IPS DF 6.9 (cell line): ENCODE results near the gene SRGAP2C.
"Not testable (repeated sequence)": the region's sequence is repeated elsewhere in the genome, so short reads cannot be mapped to it uniquely, and the experiment has no call there.

Experiments used
- DNase-seq: peaks from one replicate; pipeline ENCODE4 v3.0.0-alpha.2; 2013; ENCODE audit warnings: low read depth, low spot score
- H3K27ac ChIP-seq: one replicate; pipeline ENCODE4 v1.5.1; 2013; ENCODE audit warnings: low read length, control low read depth
- H3K27me3 ChIP-seq: 2 replicates; pipeline ENCODE4 v1.6.1; 2013; ENCODE audit warnings: mild to moderate bottlenecking, low read length; ENCODE audit not compliant: control insufficient read depth, insufficient read depth
- H3K36me3 ChIP-seq: 2 replicates; pipeline ENCODE4 v1.6.1; 2013; ENCODE audit warnings: low read length; ENCODE audit not compliant: control insufficient read depth, insufficient read depth
- H3K4me1 ChIP-seq: 2 replicates; pipeline ENCODE4 v1.6.1; 2013; ENCODE audit warnings: low read length; ENCODE audit not compliant: control insufficient read depth, insufficient read depth
- H3K4me3 ChIP-seq: 2 replicates; pipeline ENCODE4 v1.5.1; 2013; ENCODE audit warnings: mild to moderate bottlenecking, low read length
- H3K9me3 ChIP-seq: 2 replicates; pipeline ENCODE4 v1.6.1; 2013; ENCODE audit warnings: low read length, inconsistent platforms; ENCODE audit not compliant: control insufficient read depth, insufficient read depth
- WGBS: extraction: QIAGEN DNeasy Blood & Tissue Kit; methylation state at CpG from one replicate; pipeline ENCODE4 v1.1.7; 2013; ENCODE audit warnings: mixed read lengths, missing lambda C conversion rate; ENCODE audit not compliant: insufficient read length, insufficient coverage; 5-methylcytosine and 5-hydroxymethylcytosine counted together

SRGAP2C gene

GRCh38 chr1:121281480-121281879, 96.7 kb downstream of the SRGAP2C start:
- not testable (repeated sequence) for DNase-seq, H3K9me3 ChIP-seq, H3K4me3 ChIP-seq, H3K27me3 ChIP-seq, H3K27ac ChIP-seq, H3K4me1 ChIP-seq, H3K36me3 ChIP-seq
- no CpG with 5 or more reads among the region's 2 CpGs for WGBS

- not testable (repeated sequence) for H3K9me3 ChIP-seq, DNase-seq, H3K4me3 ChIP-seq, H3K4me1 ChIP-seq, H3K27me3 ChIP-seq, H3K27ac ChIP-seq, H3K36me3 ChIP-seq
These were observed 98.9 kb downstream of the SRGAP2C start for GRCh38 chr1:121283587-121284180.

- H3K36me3 ChIP-seq, H3K4me3 ChIP-seq, DNase-seq, H3K9me3 ChIP-seq, H3K4me1 ChIP-seq, H3K27me3 ChIP-seq, H3K27ac ChIP-seq: not testable (repeated sequence)
- no CpG with 5 or more reads among the region's 2 CpGs for WGBS
These were observed 107.8 kb downstream of the SRGAP2C start for GRCh38 chr1:121292590-121292989.

- H3K4me3 ChIP-seq, H3K27me3 ChIP-seq, H3K36me3 ChIP-seq, H3K4me1 ChIP-seq, DNase-seq, H3K27ac ChIP-seq, H3K9me3 ChIP-seq: not testable (repeated sequence)
- WGBS: no CpG with 5 or more reads among the region's 11 CpGs
These were observed 108.8 kb downstream of the SRGAP2C start for GRCh38 chr1:121293263-121294204.

GRCh38 chr1:121294205-121294570, 109.4 kb downstream of the SRGAP2C start:
- not testable (repeated sequence) for H3K9me3 ChIP-seq, H3K27ac ChIP-seq, H3K36me3 ChIP-seq, H3K27me3 ChIP-seq, H3K4me3 ChIP-seq, H3K4me1 ChIP-seq, DNase-seq
- WGBS: no CpG with 5 or more reads among the region's 2 CpGs

- DNase-seq, H3K4me3 ChIP-seq, H3K27ac ChIP-seq, H3K4me1 ChIP-seq, H3K36me3 ChIP-seq, H3K27me3 ChIP-seq, H3K9me3 ChIP-seq: not testable (repeated sequence)
- no CpG with 5 or more reads among the region's 4 CpGs for WGBS
These were observed 111.8 kb downstream of the SRGAP2C start for GRCh38 chr1:121296563-121296962.

GRCh38 chr1:121298529-121298928, 113.8 kb downstream of the SRGAP2C start:
- not testable (repeated sequence) for DNase-seq, H3K9me3 ChIP-seq, H3K4me3 ChIP-seq, H3K4me1 ChIP-seq, H3K36me3 ChIP-seq, H3K27me3 ChIP-seq, H3K27ac ChIP-seq
- WGBS: no CpG with 5 or more reads among the region's 4 CpGs

- not testable (repeated sequence) for H3K9me3 ChIP-seq, H3K27ac ChIP-seq, H3K36me3 ChIP-seq, H3K27me3 ChIP-seq, H3K4me3 ChIP-seq, DNase-seq, H3K4me1 ChIP-seq
- no CpG with 5 or more reads among the region's 6 CpGs for WGBS
These were observed 114.9 kb downstream of the SRGAP2C start for GRCh38 chr1:121299514-121300149.

GRCh38 chr1:121301876-121302275, 117.1 kb downstream of the SRGAP2C start:
- no CpG with 5 or more reads among the region's 2 CpGs for WGBS
- not testable (repeated sequence) for DNase-seq

GRCh38 chr1:121307759-121308158, 123.0 kb downstream of the SRGAP2C start:
- DNase-seq, H3K4me3 ChIP-seq, H3K27me3 ChIP-seq, H3K36me3 ChIP-seq, H3K27ac ChIP-seq, H3K9me3 ChIP-seq, H3K4me1 ChIP-seq: not testable (repeated sequence)
- no CpG with 5 or more reads among the region's 3 CpGs for WGBS

More at GRCh38 chr1:121301876-121302275, 117.1 kb downstream of the SRGAP2C start:
- H3K9me3 ChIP-seq, H3K27me3 ChIP-seq, H3K4me3 ChIP-seq, H3K36me3 ChIP-seq, H3K27ac ChIP-seq, H3K4me1 ChIP-seq: not testable (repeated sequence)
